Hippocampal formation (tissue), 2 donors: ENCODE results near the gene GATAD2A.

ENCODE experiments used
- DNase-seq, 2 donors: peaks; one replicate each; lab custom pipeline; 2025; lab: John Stamatoyannopoulos, UW

Gene GATAD2A

GRCh38 chr19:19507354-19507753, 101.9 kb downstream of the GATAD2A start:
- no peak for DNase-seq

GRCh38 chr19:19508217-19508616, 102.7 kb downstream of the GATAD2A start:
- DNase-seq, result no peak

- no peak for DNase-seq
Measured at GRCh38 chr19:19510432-19510831, 105.0 kb downstream of the GATAD2A start.

GRCh38 chr19:19513682-19514081, 108.2 kb downstream of the GATAD2A start:
- no peak for DNase-seq

GRCh38 chr19:19514215-19514657, 108.8 kb downstream of the GATAD2A start:
- no peak for DNase-seq

GRCh38 chr19:19514881-19515641, 109.6 kb downstream of the GATAD2A start, which contains the start of gene TSSK6:
Gene TSSK6 (minus strand): TSS chr19:19515548. CDS start chr19:19515427, 121 bp downstream.
- DNase-seq, result no peak

- DNase-seq, result peak; percentile 72 to 89
Measured at GRCh38 chr19:19515642-19516519, 110.4 kb downstream of the GATAD2A start, which contains the start of gene NDUFA13. Gene NDUFA13 (plus strand): TSS chr19:19516225. CDS start chr19:19516239, 14 bp downstream.

GRCh38 chr19:19517235-19517619, 111.8 kb downstream of the GATAD2A start:
- DNase-seq, result no peak

- DNase-seq, result no peak
Measured at GRCh38 chr19:19520989-19521388, 115.5 kb downstream of the GATAD2A start.

GRCh38 chr19:19523177-19523576, 117.7 kb downstream of the GATAD2A start:
- DNase-seq, result no peak

GRCh38 chr19:19524053-19524452, 118.6 kb downstream of the GATAD2A start:
- DNase-seq, result no peak

GRCh38 chr19:19525611-19526380, 120.3 kb downstream of the GATAD2A start:
- DNase-seq, result no peak

GRCh38 chr19:19526581-19527370, 121.3 kb downstream of the GATAD2A start:
- peak in 1 of 2 donors; percentile 11 for DNase-seq

- DNase-seq, result no peak
Measured at GRCh38 chr19:19527371-19527656, 121.8 kb downstream of the GATAD2A start.

GRCh38 chr19:19527674-19528625, 122.5 kb downstream of the GATAD2A start:
- no peak for DNase-seq

GRCh38 chr19:19528721-19529490, 123.4 kb downstream of the GATAD2A start, which contains the start of gene YJEFN3:
Gene YJEFN3 (plus strand): TSS chr19:19528911. CDS start chr19:19528933, 22 bp downstream.
- peak; percentile 13 to 39 for DNase-seq

GRCh38 chr19:19529783-19530422, 124.4 kb downstream of the GATAD2A start:
- no peak for DNase-seq

GRCh38 chr19:19530423-19530804, 124.9 kb downstream of the GATAD2A start:
- no peak for DNase-seq

GRCh38 chr19:19530889-19531288, 125.4 kb downstream of the GATAD2A start:
- no peak for DNase-seq
